IMR-90 (cell line): ENCODE data around the gene BCAS3. TPM values are rescaled to one million over a fixed set of nuclear protein-coding genes. Genes with fewer than 3 reads are reported as not detected.
A peak's percentile ranks its signal among the peaks of the same experiment; 100 is the strongest.

Source experiments
- ATAC-seq: fragments of 200-7000 bp; cut with Tn5 transposase; 2 replicates; pipeline ENCODE4 v1.9.1; 2020; ENCODE audit warnings: low read depth, mild to moderate bottlenecking, moderate library complexity
- BruUV-seq: library from RNA; stranded (reverse); fragments of 400-500 nt; replicated peaks from 2 replicates; lab custom pipeline; 2021; lab: Mats Ljungman, UMichigan
- CTCF ChIA-PET: fragments of 300-600 bp; formaldehyde crosslinking; extraction: SDS; loops from one replicate; lab custom pipeline; 2021; ENCODE audit warnings: antibody characterized with exemption; lab: Yijun Ruan, JAX
- POLR2A ChIA-PET: fragments of 300-600 bp; sonication (Branson Sonifier 250); formaldehyde crosslinking; loops from one replicate; lab custom pipeline; 2022; ENCODE audit warnings: antibody characterized with exemption; ENCODE audit not compliant: unreplicated experiment; lab: Charles Lee
- DNase-seq: peaks from one replicate; pipeline ENCODE4 v3.0.0; 2013
- H2AFZ ChIP-seq: replicated peaks from 2 replicates; pipeline ENCODE3; 2013; ENCODE audit warnings: low read length, mild to moderate bottlenecking; ENCODE audit not compliant: poor library complexity
- H2AK5ac ChIP-seq: 2 replicates; pipeline ENCODE4 v1.6.1; 2013; ENCODE audit warnings: low read depth, low read length, inconsistent platforms
- H2AK9ac ChIP-seq: replicated peaks from 2 replicates; pipeline ENCODE3; 2013; ENCODE audit warnings: mild to moderate bottlenecking, low read depth, low read length, moderate library complexity; ENCODE audit not compliant: poor library complexity
- H2BK120ac ChIP-seq: 2 replicates; pipeline ENCODE4 v1.6.1; 2013; ENCODE audit warnings: low read depth, low read length, inconsistent platforms
- H2BK15ac ChIP-seq: 3 replicates; pipeline ENCODE4 v1.6.1; 2013; ENCODE audit warnings: low read depth, low read length, inconsistent platforms
- H2BK20ac ChIP-seq: 2 replicates; pipeline ENCODE4 v1.6.1; 2013; ENCODE audit warnings: low read depth, mild to moderate bottlenecking, inconsistent platforms, low read length, moderate library complexity
- H2BK5ac ChIP-seq: 2 replicates; pipeline ENCODE4 v1.6.1; 2013; ENCODE audit warnings: mild to moderate bottlenecking, low read depth, low read length, inconsistent platforms; ENCODE audit not compliant: poor library complexity, severe bottlenecking
- H3K14ac ChIP-seq: replicated peaks from 2 replicates; pipeline ENCODE4 v1.6.1; 2013; ENCODE audit warnings: low read depth, low read length, inconsistent platforms
- H3K18ac ChIP-seq: 2 replicates; pipeline ENCODE4 v1.6.1; 2013; ENCODE audit warnings: low read depth, low read length, control low read depth
- H3K23ac ChIP-seq: 2 replicates; pipeline ENCODE4 v1.6.1; 2013; ENCODE audit warnings: low read depth, low read length, inconsistent platforms
- H3K27ac ChIP-seq: 2 replicates; pipeline ENCODE4 v1.5.1; 2013; ENCODE audit warnings: mild to moderate bottlenecking, control low read depth, low read length; ENCODE audit not compliant: insufficient read depth
- H3K27me3 ChIP-seq: 2 replicates; pipeline ENCODE4 v1.6.1; 2013; ENCODE audit warnings: low read length; ENCODE audit not compliant: control insufficient read depth, insufficient read depth
- H3K36me3 ChIP-seq: 2 replicates; pipeline ENCODE4 v1.6.1; 2013; ENCODE audit warnings: low read length, mixed read lengths; ENCODE audit not compliant: control insufficient read depth, insufficient read depth
- H3K4ac ChIP-seq: 2 replicates; pipeline ENCODE4 v1.6.1; 2013; ENCODE audit warnings: low read depth, low read length, inconsistent platforms
- H3K4me1 ChIP-seq: 2 replicates; pipeline ENCODE4 v1.6.1; 2013; ENCODE audit warnings: low read length, mixed read lengths; ENCODE audit not compliant: control insufficient read depth, insufficient read depth
- H3K4me2 ChIP-seq: 2 replicates; pipeline ENCODE4 v1.6.1; 2013; ENCODE audit warnings: low read depth, mild to moderate bottlenecking, control low read depth, low read length, moderate library complexity
- H3K4me3 ChIP-seq: 2 replicates; pipeline ENCODE4 v1.5.1; 2013; ENCODE audit warnings: low read depth, mild to moderate bottlenecking, control low read depth, low read length, moderate library complexity; ENCODE audit not compliant: insufficient read depth
- H3K56ac ChIP-seq: 2 replicates; pipeline ENCODE4 v1.6.1; 2013; ENCODE audit warnings: low read length, inconsistent platforms; ENCODE audit not compliant: insufficient read depth; ENCODE audit errors: extremely low read depth
- H3K79me1 ChIP-seq, 2 experiments: 2 replicates each; pipeline ENCODE4 v1.6.1; 2013; ENCODE audit warnings: low read length in 2 of 2, inconsistent platforms in 1 of 2, low read depth in 1 of 2
- H3K9ac ChIP-seq: 2 replicates; pipeline ENCODE4 v1.6.1; 2013; ENCODE audit warnings: low read depth, low read length, control low read depth
- H3K9me1 ChIP-seq: 2 replicates; pipeline ENCODE4 v1.6.1; 2013; ENCODE audit warnings: low read length, inconsistent platforms; ENCODE audit not compliant: insufficient read depth
- H3K9me3 ChIP-seq: 2 replicates; pipeline ENCODE4 v1.6.1; 2013; ENCODE audit warnings: low read length; ENCODE audit not compliant: control insufficient read depth, insufficient read depth
- H4K20me1 ChIP-seq: 2 replicates; pipeline ENCODE4 v1.6.1; 2013; ENCODE audit warnings: low read length, inconsistent platforms; ENCODE audit not compliant: insufficient read depth
- H4K5ac ChIP-seq: 2 replicates; pipeline ENCODE4 v1.6.1; 2013; ENCODE audit warnings: mild to moderate bottlenecking, low read depth, low read length, control low read depth
- H4K8ac ChIP-seq, 2 experiments: 2 replicates each; pipeline ENCODE4 v1.6.1; 2013; ENCODE audit warnings: low read depth in 2 of 2, low read length in 2 of 2, control low read depth in 1 of 2, inconsistent platforms in 1 of 2
- H4K91ac ChIP-seq: 2 replicates; pipeline ENCODE4 v1.6.1; 2013; ENCODE audit warnings: low read depth, low read length, inconsistent platforms; ENCODE audit not compliant: insufficient read depth
- FOS ChIP-seq: fragments of 150-350 bp; IDR thresholded peaks from 2 replicates; pipeline ENCODE4 v1.6.1; 2016; ENCODE audit warnings: low read depth, low read length
- MAZ ChIP-seq: IDR thresholded peaks from 2 replicates; pipeline ENCODE4 v1.6.1; 2012; ENCODE audit warnings: low read depth, mild to moderate bottlenecking, low read length, improper control_type of control experiment, moderate library complexity, borderline replicate concordance
- NFE2L2 ChIP-seq: fragments of 150-350 bp; IDR thresholded peaks from 2 replicates; pipeline ENCODE4 v1.6.1; 2016; ENCODE audit warnings: low read depth, mild to moderate bottlenecking, low read length
- POLR2A ChIP-seq: IDR thresholded peaks from 2 replicates; pipeline ENCODE4 v1.6.1; 2012; ENCODE audit warnings: mild to moderate bottlenecking, low read depth, low read length
- RFX5 ChIP-seq: IDR thresholded peaks from 2 replicates; pipeline ENCODE4 v1.8.0; 2012; ENCODE audit warnings: low read depth, mild to moderate bottlenecking, low read length, moderate library complexity
- SMC3 ChIP-seq: fragments of 150-350 bp; IDR thresholded peaks from 2 replicates; pipeline ENCODE4 v1.6.1; 2016; ENCODE audit warnings: low read depth, mild to moderate bottlenecking, antibody characterized with exemption, low read length, moderate library complexity
- WGBS, 2 experiments: methylation state at CpG; one replicate each; pipeline versions ENCODE4 v1.1.5 to v1.1.7; 2013; ENCODE audit warnings: missing lambda C conversion rate in 2 of 2; ENCODE audit not compliant: insufficient read length in 1 of 2; ENCODE audit errors: extremely low coverage in 2 of 2; 5-methylcytosine and 5-hydroxymethylcytosine counted together
- dilution Hi-C: fragments of 300-500 bp; cut with HindIII; formaldehyde crosslinking; loops from one replicate; pipeline ENCODE4 v1.14.3; 2018; ENCODE audit warnings: low sequenced_read_pairs; ENCODE audit not compliant: unreplicated experiment
- in situ Hi-C: fragments of 300-500 bp; cut with MboI; formaldehyde crosslinking; loops from 3 replicates; pipeline ENCODE4 v1.14.3; 2019; ENCODE audit warnings: low sequenced_read_pairs, inconsistent platforms, mixed read lengths
- intact Hi-C: fragments of 100-400 bp; cut with micrococcal nuclease; formaldehyde crosslinking; loops from 2 replicates; pipeline ENCODE4 v1.10.0; 2022
- polyA plus RNA-seq, 3 experiments: library from polyadenylated mRNA; depleted of rRNA; stranded (reverse); fragments of >200 nt; gene quantifications; 2 replicates each; pipeline ENCODE4 v1.2.3, GENCODE V29; 2012; ENCODE audit warnings: low replicate concordance in 1 of 3
- total RNA-seq: library from RNA; depleted of rRNA; stranded (reverse); fragments of >200 nt; gene quantifications from 2 replicates; pipeline ENCODE4 v1.2.3, GENCODE V29; 2012
- TF ChIP-seq, protein P1 (sequence below): conservative IDR thresholded peaks from 2 replicates; pipeline ENCODE4 v1.5.1; 2012; ENCODE audit warnings: mild to moderate bottlenecking, low read depth, low read length, improper control_type of control experiment

The BCAS3 gene
- total and polyA plus RNA-seq, 2 of the 4 experiments (the other 2 are of a cell fraction), result 6.3 to 27.1 TPM

DNA sequence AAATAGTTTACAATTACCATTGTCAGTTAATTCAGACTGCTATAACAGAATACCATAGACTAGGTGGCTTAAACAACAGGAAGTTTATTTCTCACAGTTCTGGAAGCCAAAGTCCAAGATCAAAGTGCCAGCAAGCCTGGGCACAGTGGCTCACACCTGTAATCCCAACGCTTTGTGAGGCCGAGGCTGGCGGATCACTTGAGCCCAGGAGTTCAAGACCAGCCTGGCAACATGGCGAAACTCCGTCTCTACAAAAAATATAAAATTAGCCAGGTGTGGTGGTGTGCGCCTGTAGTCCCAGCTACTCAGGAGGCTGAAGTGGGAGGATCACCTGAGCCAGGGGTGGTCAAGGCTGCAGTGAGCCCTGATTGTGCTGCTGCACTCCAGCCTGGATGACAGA lies 650.7 kb downstream of the BCAS3 start:
- H3K9ac ChIP-seq, result no peak overlapping the region
- H3K9me1 ChIP-seq, result peaks cover 21% of the 10 kb centered on the region
- H3K14ac ChIP-seq, result no peak overlapping the region
- H3K4me2 ChIP-seq, result no peak overlapping the region
- BruUV-seq, result no TSS peak
- H4K5ac ChIP-seq, result no peak overlapping the region
- no peak overlapping the region for H3K18ac ChIP-seq
- no peak for ATAC-seq
- no peak overlapping the region for H3K27ac ChIP-seq
- no peak overlapping the region for H3K23ac ChIP-seq
- H3K56ac ChIP-seq, result no peak overlapping the region
- H2AFZ ChIP-seq, result no peak overlapping the region
- peak overlapping the region; percentile 46; the same call in 1 of the 2 replicates for H2AK5ac ChIP-seq
- dilution Hi-C loops, result no loop called here
- WGBS, 2 experiments, result 100% methylated on average over 1 of the region's 6 CpGs; no CpG with 5 or more reads in 1 of the 2 experiments
- no peak for TF ChIP-seq MAZ
- TF ChIP-seq, protein P1, sequence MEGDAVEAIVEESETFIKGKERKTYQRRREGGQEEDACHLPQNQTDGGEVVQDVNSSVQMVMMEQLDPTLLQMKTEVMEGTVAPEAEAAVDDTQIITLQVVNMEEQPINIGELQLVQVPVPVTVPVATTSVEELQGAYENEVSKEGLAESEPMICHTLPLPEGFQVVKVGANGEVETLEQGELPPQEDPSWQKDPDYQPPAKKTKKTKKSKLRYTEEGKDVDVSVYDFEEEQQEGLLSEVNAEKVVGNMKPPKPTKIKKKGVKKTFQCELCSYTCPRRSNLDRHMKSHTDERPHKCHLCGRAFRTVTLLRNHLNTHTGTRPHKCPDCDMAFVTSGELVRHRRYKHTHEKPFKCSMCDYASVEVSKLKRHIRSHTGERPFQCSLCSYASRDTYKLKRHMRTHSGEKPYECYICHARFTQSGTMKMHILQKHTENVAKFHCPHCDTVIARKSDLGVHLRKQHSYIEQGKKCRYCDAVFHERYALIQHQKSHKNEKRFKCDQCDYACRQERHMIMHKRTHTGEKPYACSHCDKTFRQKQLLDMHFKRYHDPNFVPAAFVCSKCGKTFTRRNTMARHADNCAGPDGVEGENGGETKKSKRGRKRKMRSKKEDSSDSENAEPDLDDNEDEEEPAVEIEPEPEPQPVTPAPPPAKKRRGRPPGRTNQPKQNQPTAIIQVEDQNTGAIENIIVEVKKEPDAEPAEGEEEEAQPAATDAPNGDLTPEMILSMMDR, result no peak
- TF ChIP-seq SMC3, result no peak
- TF ChIP-seq RFX5, result no peak
- TF ChIP-seq FOS, result no peak
- no peak for TF ChIP-seq POLR2A
- no peak for TF ChIP-seq NFE2L2
- H4K20me1 ChIP-seq, result no peaks in the 10 kb centered on the region
- ChIA-PET POLR2A (no interaction called here), CTCF (no interaction called here)
- H3K79me1 ChIP-seq, result peaks cover 0 to 9% of the 10 kb centered on the region in 2 experiments; a peak in 2 of 4 replicates
- no peak overlapping the region for H4K91ac ChIP-seq
- no peak overlapping the region for H2BK5ac ChIP-seq
- no peaks in the 10 kb centered on the region for H3K9me3 ChIP-seq
- no peak overlapping the region for H2BK15ac ChIP-seq
- no peak overlapping the region for H2BK20ac ChIP-seq
- no peak overlapping the region for H4K8ac ChIP-seq
- H3K4ac ChIP-seq, result no peak overlapping the region
- H3K36me3 ChIP-seq, result no peaks in the 10 kb centered on the region
- no peak overlapping the region for H2AK9ac ChIP-seq
- H2BK120ac ChIP-seq, result no peak overlapping the region
- peaks cover 20% of the 10 kb centered on the region for H3K4me1 ChIP-seq
- H3K4me3 ChIP-seq, result no peak overlapping the region
- no peak for DNase-seq
- no peaks in the 10 kb centered on the region for H3K27me3 ChIP-seq
- intact Hi-C loops, result loop anchor here (5.0 kb wide), 1 partner anchor 651 kb away; the partner anchor contains the start of gene BCAS3
- in situ Hi-C loops, result no loop called here
